OCI-LY7 (cell line): ENCODE measurements around the gene G3BP2.

Experiments used
- EZH2phosphoT487 ChIP-seq: fragments of 200-600 bp; sonication (generic); IDR thresholded peaks from 2 replicates; pipeline ENCODE4 v1.6.1; 2018; ENCODE audit warnings: low read depth, borderline replicate concordance, mild to moderate bottlenecking, mixed run types, antibody characterized with exemption, low read length, moderate library complexity, mixed read lengths
- TF ChIP-seq, protein P1 (sequence below): fragments of 200-600 bp; sonication (generic); conservative IDR thresholded peaks from 2 replicates; pipeline ENCODE4 v1.5.1; 2014; ENCODE audit warnings: mild to moderate bottlenecking, antibody characterized with exemption, low read length, moderate library complexity, mixed read lengths

DNA sequence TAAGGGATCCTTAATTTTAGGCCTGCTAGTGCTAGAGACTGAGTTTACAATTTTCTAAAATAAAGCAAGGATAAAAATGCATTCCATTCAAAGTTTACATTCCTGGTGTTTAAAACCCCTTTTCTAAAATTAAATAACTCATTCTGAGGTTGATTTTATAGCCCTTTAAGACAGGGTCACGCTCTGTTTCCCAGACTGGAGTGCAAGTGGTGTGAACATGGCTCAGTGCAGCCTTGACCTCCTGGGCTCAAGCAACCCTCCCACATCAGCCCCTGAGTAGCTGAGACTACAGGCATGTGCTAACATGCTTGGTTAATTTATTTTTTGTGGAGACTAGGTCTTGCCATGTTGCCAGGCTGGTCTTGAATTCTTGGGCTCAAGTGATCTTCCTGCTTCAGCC, 36.0 kb downstream of the G3BP2 start:
- TF ChIP-seq, protein P1, sequence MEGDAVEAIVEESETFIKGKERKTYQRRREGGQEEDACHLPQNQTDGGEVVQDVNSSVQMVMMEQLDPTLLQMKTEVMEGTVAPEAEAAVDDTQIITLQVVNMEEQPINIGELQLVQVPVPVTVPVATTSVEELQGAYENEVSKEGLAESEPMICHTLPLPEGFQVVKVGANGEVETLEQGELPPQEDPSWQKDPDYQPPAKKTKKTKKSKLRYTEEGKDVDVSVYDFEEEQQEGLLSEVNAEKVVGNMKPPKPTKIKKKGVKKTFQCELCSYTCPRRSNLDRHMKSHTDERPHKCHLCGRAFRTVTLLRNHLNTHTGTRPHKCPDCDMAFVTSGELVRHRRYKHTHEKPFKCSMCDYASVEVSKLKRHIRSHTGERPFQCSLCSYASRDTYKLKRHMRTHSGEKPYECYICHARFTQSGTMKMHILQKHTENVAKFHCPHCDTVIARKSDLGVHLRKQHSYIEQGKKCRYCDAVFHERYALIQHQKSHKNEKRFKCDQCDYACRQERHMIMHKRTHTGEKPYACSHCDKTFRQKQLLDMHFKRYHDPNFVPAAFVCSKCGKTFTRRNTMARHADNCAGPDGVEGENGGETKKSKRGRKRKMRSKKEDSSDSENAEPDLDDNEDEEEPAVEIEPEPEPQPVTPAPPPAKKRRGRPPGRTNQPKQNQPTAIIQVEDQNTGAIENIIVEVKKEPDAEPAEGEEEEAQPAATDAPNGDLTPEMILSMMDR: no peak
- TF ChIP-seq EZH2phosphoT487: no peak
